CD4-positive, alpha-beta T cell treated with Interferon alpha-2 for 1 hour (primary cell): ENCODE data around the gene RGS9.
"Not testable (repeated sequence)": the region's sequence is repeated elsewhere in the genome, so short reads cannot be mapped to it uniquely, and the experiment has no call there.

Experiments used
- DNase-seq, 2 donors: peaks; one replicate each; pipeline ENCODE4 v3.0.0-alpha.2; 2020 to 2022

Gene RGS9

GRCh38 chr17:65137021-65137939, at the start of gene RGS9:
TSS of gene RGS9 (plus strand) at chr17:65137370. CDS start at chr17:65137541, 171 bp downstream.
- peak; percentile 82 to 91 for DNase-seq

GRCh38 chr17:65088621-65089360, 48.4 kb upstream of the RGS9 start:
- DNase-seq: no peak

GRCh38 chr17:65092262-65092661, 44.9 kb upstream of the RGS9 start:
- DNase-seq: no peak

- not testable (repeated sequence) for DNase-seq
Measured at GRCh38 chr17:65092721-65093356, 44.3 kb upstream of the RGS9 start.

- no peak for DNase-seq
Measured at GRCh38 chr17:65093930-65094329, 43.2 kb upstream of the RGS9 start.

- DNase-seq: no peak
Measured at GRCh38 chr17:65095465-65095864, 41.7 kb upstream of the RGS9 start.

- not testable (repeated sequence) for DNase-seq
Measured at GRCh38 chr17:65096382-65096781, 40.8 kb upstream of the RGS9 start.

GRCh38 chr17:65097110-65097509, 40.1 kb upstream of the RGS9 start:
- no peak for DNase-seq

- DNase-seq: no peak
Measured at GRCh38 chr17:65099475-65099874, 37.7 kb upstream of the RGS9 start.

GRCh38 chr17:65099941-65100315, 37.2 kb upstream of the RGS9 start:
- peak; percentile 37 to 53 for DNase-seq

GRCh38 chr17:65100316-65101140, 36.6 kb upstream of the RGS9 start:
- peak; percentile 81 to 88 for DNase-seq

- DNase-seq: no peak
Measured at GRCh38 chr17:65101371-65101770, 35.8 kb upstream of the RGS9 start.

- no peak for DNase-seq
Measured at GRCh38 chr17:65102235-65102634, 34.9 kb upstream of the RGS9 start.

- DNase-seq: no peak
Measured at GRCh38 chr17:65102788-65103187, 34.4 kb upstream of the RGS9 start.

GRCh38 chr17:65103431-65103830, 33.7 kb upstream of the RGS9 start:
- no peak for DNase-seq

- no peak for DNase-seq
Measured at GRCh38 chr17:65103896-65104295, 33.3 kb upstream of the RGS9 start.

- DNase-seq: no peak
Measured at GRCh38 chr17:65104541-65104940, 32.6 kb upstream of the RGS9 start.

GRCh38 chr17:65104973-65105372, 32.2 kb upstream of the RGS9 start:
- no peak for DNase-seq

GRCh38 chr17:65108152-65108551, 29.0 kb upstream of the RGS9 start:
- DNase-seq: no peak

- no peak for DNase-seq
Measured at GRCh38 chr17:65109543-65109942, 27.6 kb upstream of the RGS9 start.

GRCh38 chr17:65109990-65110680, 27.0 kb upstream of the RGS9 start:
- DNase-seq: no peak

- DNase-seq: no peak
Measured at GRCh38 chr17:65115839-65116238, 21.3 kb upstream of the RGS9 start.
